GM11168 (cell line): ENCODE data around the gene PRRT3.
"Not testable (repeated sequence)": the region's sequence is repeated elsewhere in the genome, so short reads cannot be mapped to it uniquely, and the experiment has no call there.

ENCODE experiments used
- in situ Hi-C: fragments of 300-500 bp; cut with MboI; formaldehyde crosslinking; loops from one replicate; pipeline ENCODE4 v1.12.0; 2022; ENCODE audit warnings: low sequenced_read_pairs; ENCODE audit not compliant: unreplicated experiment

PRRT3 gene

GRCh38 chr3:9900965-9901415 lies 51.2 kb downstream of the PRRT3 start:
- in situ Hi-C loops = not testable (repeated sequence)

- in situ Hi-C loops = no loop called here
These were observed 52.9 kb downstream of the PRRT3 start for GRCh38 chr3:9899289-9899791.

- in situ Hi-C loops = no loop called here
These were observed 53.6 kb downstream of the PRRT3 start for GRCh38 chr3:9898467-9899241.

GRCh38 chr3:9897408-9898372 lies 54.5 kb downstream of the PRRT3 start:
- in situ Hi-C loops = no loop called here

- in situ Hi-C loops = not testable (repeated sequence)
These were observed 55.3 kb downstream of the PRRT3 start for GRCh38 chr3:9896755-9897407.

- in situ Hi-C loops = not testable (repeated sequence)
These were observed 56.5 kb downstream of the PRRT3 start for GRCh38 chr3:9895715-9896114.
